GM18951 (cell line): ENCODE measurements around the gene RHOBTB1.

Source experiments
- POLR2A ChIP-seq: IDR thresholded peaks from 4 replicates; pipeline ENCODE4 v1.6.1; 2011; ENCODE audit warnings: mild to moderate bottlenecking; ENCODE audit not compliant: insufficient read length, insufficient read depth; ENCODE audit errors: extremely low read depth
- in situ Hi-C: fragments of 300-500 bp; cut with MboI; formaldehyde crosslinking; loops from one replicate; pipeline ENCODE4 v1.12.0; 2022; ENCODE audit warnings: low sequenced_read_pairs, mixed read lengths, inconsistent platforms; ENCODE audit not compliant: unreplicated experiment

RHOBTB1 gene

DNA sequence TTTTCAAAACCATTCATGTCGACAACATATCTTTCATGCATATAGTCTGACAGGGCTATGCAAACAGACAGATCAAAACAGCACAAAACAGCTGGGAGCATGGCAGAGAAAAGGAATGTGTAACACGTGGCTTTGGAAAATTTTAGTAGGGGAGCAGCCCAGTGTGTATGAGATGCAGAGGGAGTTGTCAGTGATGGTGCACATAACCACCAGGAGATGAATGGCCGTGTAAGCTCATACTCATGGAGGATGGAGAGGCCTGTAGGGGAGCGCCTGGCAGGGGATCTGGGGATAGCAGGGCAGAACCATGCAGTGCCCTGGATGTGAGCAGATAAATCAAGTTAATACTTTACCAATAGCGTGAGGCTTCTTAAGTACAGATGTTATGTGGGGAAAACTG, 45.7 kb downstream of the RHOBTB1 start:
- in situ Hi-C loops: no loop called here
- TF ChIP-seq POLR2A: no peak

DNA sequence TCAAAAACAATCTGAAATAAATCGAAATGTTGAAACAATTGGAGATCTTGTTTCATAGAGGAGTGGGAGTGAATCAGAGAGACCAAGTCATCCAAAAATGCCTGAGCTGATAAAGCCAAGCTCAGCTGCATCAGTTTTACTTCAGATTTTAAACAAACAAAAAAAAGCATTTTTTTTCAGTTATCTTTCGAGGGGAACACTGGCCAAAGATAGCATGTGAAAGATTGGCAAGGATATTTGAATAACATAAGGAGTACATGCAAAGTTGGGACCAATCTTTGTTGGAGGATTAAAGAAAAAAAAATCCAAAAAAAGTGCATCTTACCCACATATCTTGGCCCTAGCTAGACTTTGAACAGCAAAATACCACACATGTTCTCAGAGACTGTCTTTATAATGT, 47.2 kb downstream of the RHOBTB1 start:
- in situ Hi-C loops: no loop called here
- no peak for TF ChIP-seq POLR2A

GRCh38 chr10:60896033-60896432, 48.0 kb downstream of the RHOBTB1 start:
- TF ChIP-seq POLR2A: no peak
- in situ Hi-C loops: no loop called here

DNA sequence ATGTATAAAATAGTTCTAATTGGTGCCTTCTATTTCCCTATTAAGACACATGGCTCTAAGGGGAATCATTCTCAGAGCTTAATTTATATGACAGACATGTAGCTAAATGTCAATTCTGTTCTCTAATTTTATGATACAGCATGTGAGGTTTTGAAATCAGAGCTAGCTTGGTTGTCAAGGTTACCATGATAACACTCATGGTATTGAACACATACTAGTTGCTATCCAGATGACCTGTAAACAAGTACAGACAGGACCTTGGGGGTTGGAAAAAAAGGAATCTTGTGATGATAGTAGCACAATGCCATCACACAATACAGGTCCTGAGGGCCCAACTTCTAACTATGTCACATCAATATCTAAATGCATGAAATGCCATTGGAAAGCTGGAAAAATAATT, 49.2 kb downstream of the RHOBTB1 start:
- in situ Hi-C loops: no loop called here
- no peak for TF ChIP-seq POLR2A

- in situ Hi-C loops: no loop called here
- no peak for TF ChIP-seq POLR2A
Observed at GRCh38 chr10:60893231-60893630, 50.8 kb downstream of the RHOBTB1 start.

DNA sequence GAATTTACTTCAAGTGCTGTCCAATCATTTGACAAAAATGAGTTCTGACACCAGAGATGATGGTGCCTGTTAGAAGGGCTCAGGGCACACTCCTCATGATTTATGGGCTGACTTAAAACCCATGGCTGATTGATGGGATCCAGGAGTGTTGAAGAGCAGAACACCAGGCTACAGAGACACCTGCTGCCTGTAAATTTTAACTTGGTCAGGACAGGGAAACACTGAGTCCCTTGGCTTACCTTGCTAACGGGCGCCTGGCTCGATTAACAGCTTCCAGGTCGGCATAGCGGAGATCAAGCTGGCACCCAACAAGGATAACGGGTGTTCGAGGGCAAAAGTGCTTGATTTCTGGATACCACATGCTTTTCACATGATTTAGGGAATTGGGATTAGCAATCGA, 51.4 kb downstream of the RHOBTB1 start:
- in situ Hi-C loops: no loop called here
- no peak for TF ChIP-seq POLR2A

DNA sequence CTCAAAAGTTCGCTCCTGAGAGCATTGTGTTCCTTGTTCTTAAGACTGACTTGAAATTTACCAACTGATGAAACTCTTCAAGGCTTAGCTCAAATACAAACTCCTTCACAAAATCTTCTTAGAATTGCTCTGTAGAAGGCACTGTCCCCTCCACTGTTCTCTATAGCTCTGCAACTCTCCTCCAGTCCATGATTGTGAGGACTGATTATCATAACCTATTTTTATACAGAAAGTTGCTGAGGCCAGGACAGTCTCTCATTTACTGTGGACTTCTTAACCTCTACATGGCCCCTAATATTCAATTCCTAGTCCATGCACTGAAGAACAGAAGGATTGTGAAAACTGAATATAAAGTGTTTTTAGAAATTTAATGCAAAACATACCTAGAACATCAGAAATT, 53.2 kb downstream of the RHOBTB1 start:
- TF ChIP-seq POLR2A: no peak
- in situ Hi-C loops: no loop called here

GRCh38 chr10:60883187-60883586, 60.8 kb downstream of the RHOBTB1 start:
- in situ Hi-C loops: no loop called here
- TF ChIP-seq POLR2A: no peak

- in situ Hi-C loops: no loop called here
- no peak for TF ChIP-seq POLR2A
Observed at GRCh38 chr10:60878224-60878623, 65.8 kb downstream of the RHOBTB1 start.

GRCh38 chr10:60877777-60878120, 66.2 kb downstream of the RHOBTB1 start:
- in situ Hi-C loops: no loop called here
- TF ChIP-seq POLR2A: no peak

DNA sequence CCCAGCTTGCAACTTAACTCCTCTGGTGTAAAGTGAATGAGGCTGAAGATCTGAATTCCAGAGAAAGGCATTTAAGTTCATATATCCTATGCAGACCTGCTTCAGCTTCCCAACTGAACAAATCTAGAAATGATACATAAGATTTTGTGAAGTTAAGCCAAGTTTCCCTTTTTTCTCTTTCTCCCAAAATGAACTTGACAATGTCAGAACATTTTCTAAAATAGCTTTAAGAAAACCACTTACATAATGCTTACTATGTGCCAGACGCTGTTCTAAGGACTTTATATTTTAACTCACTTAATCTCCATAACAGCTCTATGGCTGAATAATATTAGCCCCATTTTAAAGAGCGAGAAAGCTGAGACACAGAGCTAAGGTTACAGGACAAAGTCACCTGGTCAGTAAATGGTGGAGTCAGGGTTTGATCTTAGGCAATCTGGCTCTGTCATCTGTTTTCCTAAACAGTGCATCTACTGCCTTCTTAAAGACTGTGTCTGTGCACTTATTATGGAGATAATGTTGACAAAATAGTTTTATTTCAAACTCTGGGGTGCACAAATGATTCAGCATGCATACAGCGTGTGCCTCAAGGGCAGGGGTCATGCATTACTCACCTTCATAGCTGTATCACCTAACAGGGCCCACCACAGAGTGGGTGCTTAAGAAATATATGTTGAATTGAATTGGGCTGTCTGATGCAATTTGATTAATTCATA, 66.8 kb downstream of the RHOBTB1 start:
- in situ Hi-C loops: no loop called here

GRCh38 chr10:60873758-60874157, 70.2 kb downstream of the RHOBTB1 start:
- TF ChIP-seq POLR2A: no peak
- in situ Hi-C loops: no loop called here

More for the DNA sequence above, 66.8 kb downstream of the RHOBTB1 start:
- no peak for TF ChIP-seq POLR2A

- in situ Hi-C loops: no loop called here
- TF ChIP-seq POLR2A: no peak
Observed at GRCh38 chr10:60872451-60872850, 71.5 kb downstream of the RHOBTB1 start.

- in situ Hi-C loops: no loop called here
- no peak for TF ChIP-seq POLR2A
Observed at GRCh38 chr10:60871215-60871614, 72.8 kb downstream of the RHOBTB1 start.

DNA sequence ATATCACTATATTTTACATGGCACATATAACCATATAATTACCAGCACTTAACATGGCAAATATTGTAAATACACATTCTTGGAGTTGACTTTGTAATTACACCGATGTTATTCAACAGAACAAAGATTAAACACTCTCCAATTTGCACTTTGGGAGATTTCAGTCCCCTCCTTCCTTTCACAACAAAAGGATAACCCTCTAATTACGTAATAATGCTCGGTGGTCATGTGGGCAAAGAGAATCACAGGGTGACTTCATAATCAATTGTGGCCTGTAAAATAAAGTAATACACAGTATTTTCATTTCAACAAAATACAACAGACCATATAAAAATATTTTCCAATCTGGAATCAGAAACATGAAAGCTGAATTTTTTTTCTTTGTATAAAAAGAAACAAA, 73.2 kb downstream of the RHOBTB1 start:
- in situ Hi-C loops: no loop called here
- TF ChIP-seq POLR2A: no peak

DNA sequence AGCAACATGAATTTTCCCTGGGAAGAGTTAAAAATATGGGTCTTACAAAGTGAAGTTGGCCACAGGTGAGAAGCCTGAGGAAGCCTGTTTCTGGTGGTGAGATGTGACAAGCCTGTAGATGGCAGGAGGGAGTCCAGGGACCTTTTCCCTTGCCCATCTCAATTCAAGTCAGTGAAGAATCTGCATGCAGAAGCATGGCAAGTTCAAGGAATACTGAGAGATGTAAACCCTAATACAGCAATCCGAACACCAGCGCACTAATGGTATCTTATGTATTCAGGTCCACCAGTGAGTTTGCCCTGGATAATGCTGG, 73.6 kb downstream of the RHOBTB1 start:
- in situ Hi-C loops: no loop called here
- no peak for TF ChIP-seq POLR2A
